HCT116 (cell line): ENCODE results near the gene OLA1. TPM values are rescaled to one million over a fixed set of nuclear protein-coding genes. Genes with fewer than 3 reads are reported as not detected.

Experiments
- ATAC-seq: fragments of 200-7000 bp; cut with Tn5 transposase; 2 replicates; pipeline ENCODE4 v1.9.1; 2020; ENCODE audit warnings: mild to moderate bottlenecking, moderate library complexity
- BruUV-seq: library from RNA; stranded (reverse); fragments of 400-500 nt; replicated peaks from 2 replicates; lab custom pipeline; 2021; lab: Mats Ljungman, UMichigan
- CTCF ChIA-PET: fragments of 300-600 bp; sonication (Branson Sonifier 250); formaldehyde crosslinking; loops from one replicate; lab custom pipeline; 2021; ENCODE audit warnings: antibody characterized with exemption; lab: Charles Lee
- POLR2A ChIA-PET: fragments of 300-600, 350-600 bp; sonication (Branson Sonifier 250); formaldehyde crosslinking; loops from one replicate; lab custom pipeline; 2021; ENCODE audit warnings: antibody characterized with exemption; lab: Charles Lee
- RAD21 ChIA-PET, 2 experiments: fragments of 300-600 bp; sonication (Branson Sonifier 250); formaldehyde crosslinking; loops; one replicate each; lab custom pipeline; 2023; ENCODE audit warnings: low total read pairs in 2 of 2; ENCODE audit not compliant: uncharacterized antibody in 2 of 2, unreplicated experiment in 2 of 2, low non-redundant PET in 1 of 2; lab: Charles Lee
- DNase-seq: peaks from one replicate; pipeline ENCODE4 v3.0.0-alpha.2; 2010; ENCODE audit warnings: low read depth, low spot score
- H2AFZ ChIP-seq: fragments of 200-600 bp; shearing (Covaris generic), sonication (generic); 2 replicates; pipeline ENCODE4 v1.6.1; 2017; ENCODE audit warnings: low read depth, mixed run types, mixed read lengths, antibody characterized with exemption, low read length; ENCODE audit not compliant: poor library complexity, severe bottlenecking
- H3K27ac ChIP-seq: 2 replicates; pipeline ENCODE4 v1.5.1; 2012; ENCODE audit warnings: low read depth, low read length
- H3K27me3 ChIP-seq: fragments of 200-600 bp; sonication (generic); 2 replicates; pipeline ENCODE4 v1.6.1; 2016; ENCODE audit warnings: mixed run types, low read length, mixed read lengths; ENCODE audit not compliant: insufficient read depth
- H3K36me3 ChIP-seq, 2 experiments: fragments of 200-500 bp in 1 of 2; fragments of 200-600 bp in 1 of 2; sonication (Bioruptor generic) in 1 of 2; sonication (generic) in 1 of 2; 2 replicates each; pipeline versions ENCODE4 v1.5.1 to v1.6.1; 2014 to 2016; ENCODE audit warnings: low read length in 2 of 2, inconsistent platforms in 1 of 2, mixed read lengths in 1 of 2, mixed run types in 1 of 2; ENCODE audit not compliant: insufficient read depth in 2 of 2, control insufficient read depth in 1 of 2
- H3K4me1 ChIP-seq, 2 experiments: fragments of 200-600 bp in 1 of 2; sonication (generic) in 1 of 2; 2 replicates each; pipeline versions ENCODE4 v1.5.1 to v1.6.1; 2012 to 2017; ENCODE audit warnings: low read length in 2 of 2, inconsistent platforms in 1 of 2, mild to moderate bottlenecking in 1 of 2, mixed read lengths in 1 of 2, mixed run types in 1 of 2, moderate library complexity in 1 of 2; ENCODE audit not compliant: insufficient read depth in 2 of 2, control insufficient read depth in 1 of 2
- H3K4me2 ChIP-seq: fragments of 200-600 bp; sonication (generic); 2 replicates; pipeline ENCODE4 v1.6.1; 2017; ENCODE audit warnings: mixed run types, low read length, mixed read lengths
- H3K4me3 ChIP-seq, 2 experiments: fragments of 200-600 bp in 1 of 2; sonication (generic) in 1 of 2; replicated peaks in 1 of 2; 2 replicates each; pipeline ENCODE4 v1.5.1; 2011 to 2016; ENCODE audit warnings: low read length in 2 of 2, control low read depth in 1 of 2, low read depth in 1 of 2, mild to moderate bottlenecking in 1 of 2, mixed read lengths in 1 of 2, mixed run types in 1 of 2
- H3K79me2 ChIP-seq: fragments of 200-600 bp; sonication (generic); 2 replicates; pipeline ENCODE4 v1.6.1; 2017; ENCODE audit warnings: mild to moderate bottlenecking, mixed run types, low read length, moderate library complexity, mixed read lengths; ENCODE audit not compliant: insufficient read depth
- H3K9ac ChIP-seq: fragments of 200-600 bp; sonication (generic); 2 replicates; pipeline ENCODE4 v1.6.1; 2016; ENCODE audit warnings: low read length, mixed read lengths
- H3K9me2 ChIP-seq: fragments of 200-600 bp; sonication (generic), shearing (Covaris generic); 2 replicates; pipeline ENCODE4 v1.6.1; 2017; ENCODE audit warnings: mixed run types, mild to moderate bottlenecking, moderate library complexity; ENCODE audit not compliant: insufficient read depth
- H3K9me3 ChIP-seq, 2 experiments: fragments of 200-500 bp in 1 of 2; fragments of 200-600 bp in 1 of 2; sonication (Bioruptor generic) in 1 of 2; sonication (generic) in 1 of 2; 2 replicates each; pipeline ENCODE4 v1.6.1; 2014 to 2017; ENCODE audit warnings: low read length in 2 of 2, mixed read lengths in 2 of 2, inconsistent platforms in 1 of 2, low read depth in 1 of 2, mild to moderate bottlenecking in 1 of 2, mixed run types in 1 of 2, moderate library complexity in 1 of 2; ENCODE audit not compliant: control insufficient read depth in 1 of 2, insufficient read depth in 1 of 2
- H4K20me1 ChIP-seq: fragments of 200-600 bp; sonication (generic), shearing (Covaris generic); 2 replicates; pipeline ENCODE4 v1.6.1; 2017; ENCODE audit warnings: mixed run types, mild to moderate bottlenecking, moderate library complexity; ENCODE audit not compliant: insufficient read depth
- CEBPB ChIP-seq: IDR thresholded peaks from 2 replicates; pipeline ENCODE4 v1.6.1; 2012; ENCODE audit warnings: low read depth
- ELF1 ChIP-seq: IDR thresholded peaks from 2 replicates; pipeline ENCODE4 v1.6.1; 2012; ENCODE audit warnings: low read depth, borderline replicate concordance
- JUND ChIP-seq: IDR thresholded peaks from 2 replicates; pipeline ENCODE4 v1.6.1; 2012
- POLR2AphosphoS5 ChIP-seq: IDR thresholded peaks from 2 replicates; pipeline ENCODE4 v1.6.1; 2011; ENCODE audit warnings: mild to moderate bottlenecking, low read depth, low read length, moderate library complexity
- SRF ChIP-seq: IDR thresholded peaks from 2 replicates; pipeline ENCODE4 v1.6.1; 2012; ENCODE audit warnings: low read depth
- TCF7L2 ChIP-seq: IDR thresholded peaks from 2 replicates; pipeline ENCODE4 v1.7.0; 2011; ENCODE audit warnings: borderline replicate concordance, inconsistent platforms; ENCODE audit not compliant: insufficient read depth, insufficient read length; ENCODE audit errors: extremely low read depth
- YY1 ChIP-seq: IDR thresholded peaks from 2 replicates; pipeline ENCODE4 v1.6.1; 2011; ENCODE audit warnings: low read length, low read depth, moderate library complexity, mild to moderate bottlenecking; ENCODE audit not compliant: insufficient replicate concordance; ENCODE audit errors: extremely low read depth
- ZBTB33 ChIP-seq: IDR thresholded peaks from 2 replicates; pipeline ENCODE4 v1.6.1; 2011; ENCODE audit warnings: mild to moderate bottlenecking, low read length, moderate library complexity; ENCODE audit not compliant: insufficient replicate concordance; ENCODE audit errors: extremely low read depth
- ZNF274 ChIP-seq: fragments of 200-500 bp; sonication (Bioruptor generic); IDR thresholded peaks from 2 replicates; pipeline ENCODE4 v1.6.1; 2014; ENCODE audit warnings: mild to moderate bottlenecking, low read depth, low read length, inconsistent platforms
- intact Hi-C: fragments of 100-400 bp; cut with micrococcal nuclease; formaldehyde crosslinking; loops from 2 replicates; pipeline ENCODE4 v1.10.0; 2022
- total RNA-seq: library from RNA; stranded (reverse); gene quantifications from one replicate; pipeline ENCODE4 v1.2.1, GENCODE V29; 2021; ENCODE audit not compliant: unreplicated experiment
- TF ChIP-seq, protein P1 (sequence below): IDR thresholded peaks from 2 replicates; pipeline ENCODE4 v1.6.1; 2012

The OLA1 gene
- total RNA-seq, 1 experiment from 2014 or later: 219 TPM

DNA sequence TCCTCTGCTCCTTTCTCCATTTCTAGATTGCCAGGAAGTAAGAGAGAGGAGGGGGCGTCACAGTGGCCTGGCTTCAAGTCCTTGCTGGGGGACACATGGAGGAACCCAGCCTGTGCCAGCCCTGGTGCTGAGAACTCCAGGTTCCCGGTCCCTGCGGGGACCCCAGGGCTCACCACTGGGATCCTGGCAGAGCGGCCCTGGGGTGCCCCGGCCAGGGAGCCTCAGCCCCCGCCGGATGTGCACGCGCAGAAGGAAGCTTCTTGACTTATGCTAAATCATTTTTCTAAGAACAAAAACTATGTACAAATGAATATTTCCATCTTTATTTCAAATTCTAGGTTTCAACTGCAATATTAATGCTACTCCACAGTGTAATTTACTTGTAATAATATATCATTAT lies 200.6 kb downstream of the OLA1 start:
- intact Hi-C loops: loop anchor here (10.0 kb wide), 1 partner anchor 643 kb away; no protein-coding TSS in a partner anchor
- H3K9ac ChIP-seq: no peak overlapping the region
- peaks cover 22 to 33% of the 10 kb centered on the region in 2 experiments for H3K4me1 ChIP-seq
- H3K4me2 ChIP-seq: no peak overlapping the region
- H3K9me3 ChIP-seq: no peaks in the 10 kb centered on the region
- ChIA-PET POLR2A (no interaction called here), RAD21 (no interaction called here)
- no peaks in the 10 kb centered on the region for H3K9me2 ChIP-seq
- H3K27ac ChIP-seq: no peak overlapping the region
- H2AFZ ChIP-seq: no peak overlapping the region
- no peaks in the 10 kb centered on the region for H3K79me2 ChIP-seq
- no peak for TF ChIP-seq ZBTB33
- TF ChIP-seq SRF: no peak
- TF ChIP-seq POLR2AphosphoS5: no peak
- TF ChIP-seq JUND: no peak
- no peak for TF ChIP-seq ZNF274
- TF ChIP-seq YY1: no peak
- no peak for TF ChIP-seq TCF7L2
- TF ChIP-seq, protein P1, sequence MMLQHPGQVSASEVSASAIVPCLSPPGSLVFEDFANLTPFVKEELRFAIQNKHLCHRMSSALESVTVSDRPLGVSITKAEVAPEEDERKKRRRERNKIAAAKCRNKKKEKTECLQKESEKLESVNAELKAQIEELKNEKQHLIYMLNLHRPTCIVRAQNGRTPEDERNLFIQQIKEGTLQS: no peak
- TF ChIP-seq ELF1: no peak
- no peak for TF ChIP-seq CEBPB
- TF ChIP-seq, all 23 proteins: peak for 0
- ATAC-seq: no peak
- Histone ChIP-seq H3K4me3 (no peak overlapping the region), H3K36me3 (no peaks in the 10 kb centered on the region), H4K20me1 (no peaks in the 10 kb centered on the region), H3K27me3 (no peaks in the 10 kb centered on the region)
- CTCF ChIA-PET: no interaction called here
- no peak for DNase-seq
- no TSS peak for BruUV-seq
